AG09309 (cell line): ENCODE data around the gene MYO6.

Experiments
- DNase-seq: peaks from one replicate; pipeline ENCODE4 v3.0.0-alpha.2; 2010; ENCODE audit warnings: low read depth
- H3K4me3 ChIP-seq: 2 replicates; pipeline ENCODE4 v1.5.1; 2011; ENCODE audit warnings: mild to moderate bottlenecking, low read depth, low read length, moderate library complexity; ENCODE audit not compliant: control insufficient read depth
- TF ChIP-seq, protein P1 (sequence below): IDR thresholded peaks from 2 replicates; pipeline ENCODE4 v1.5.1; 2011; ENCODE audit warnings: mild to moderate bottlenecking, low read depth, low read length, inconsistent platforms; ENCODE audit not compliant: insufficient read depth, control insufficient read depth; ENCODE audit errors: missing control alignments

Gene MYO6

GRCh38 chr6:75751443-75751842 is 2.4 kb downstream of the MYO6 start:
- H3K4me3 ChIP-seq = no peak overlapping the region
- DNase-seq = no peak
- TF ChIP-seq, protein P1, sequence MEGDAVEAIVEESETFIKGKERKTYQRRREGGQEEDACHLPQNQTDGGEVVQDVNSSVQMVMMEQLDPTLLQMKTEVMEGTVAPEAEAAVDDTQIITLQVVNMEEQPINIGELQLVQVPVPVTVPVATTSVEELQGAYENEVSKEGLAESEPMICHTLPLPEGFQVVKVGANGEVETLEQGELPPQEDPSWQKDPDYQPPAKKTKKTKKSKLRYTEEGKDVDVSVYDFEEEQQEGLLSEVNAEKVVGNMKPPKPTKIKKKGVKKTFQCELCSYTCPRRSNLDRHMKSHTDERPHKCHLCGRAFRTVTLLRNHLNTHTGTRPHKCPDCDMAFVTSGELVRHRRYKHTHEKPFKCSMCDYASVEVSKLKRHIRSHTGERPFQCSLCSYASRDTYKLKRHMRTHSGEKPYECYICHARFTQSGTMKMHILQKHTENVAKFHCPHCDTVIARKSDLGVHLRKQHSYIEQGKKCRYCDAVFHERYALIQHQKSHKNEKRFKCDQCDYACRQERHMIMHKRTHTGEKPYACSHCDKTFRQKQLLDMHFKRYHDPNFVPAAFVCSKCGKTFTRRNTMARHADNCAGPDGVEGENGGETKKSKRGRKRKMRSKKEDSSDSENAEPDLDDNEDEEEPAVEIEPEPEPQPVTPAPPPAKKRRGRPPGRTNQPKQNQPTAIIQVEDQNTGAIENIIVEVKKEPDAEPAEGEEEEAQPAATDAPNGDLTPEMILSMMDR = no peak

DNA sequence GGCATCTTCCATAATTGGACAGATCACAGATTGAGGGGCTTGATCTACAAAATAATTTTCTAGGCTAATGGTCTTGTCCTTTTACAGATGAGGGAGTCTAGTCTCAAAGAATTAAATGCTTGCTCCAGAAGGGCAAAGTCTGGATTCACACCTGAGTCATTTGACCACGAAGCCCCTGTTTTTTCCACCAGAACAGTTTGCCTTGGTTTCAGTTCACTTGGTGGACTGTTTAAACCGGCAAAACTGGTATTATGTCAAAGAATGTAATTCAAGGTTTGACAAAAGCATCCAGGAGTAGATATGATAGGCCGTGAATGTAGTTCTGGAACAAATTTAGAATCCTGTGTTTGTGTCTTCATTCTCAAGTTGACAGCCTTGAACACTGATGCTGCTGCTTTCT is 3.3 kb downstream of the MYO6 start:
- TF ChIP-seq, protein P1 = no peak
- no peak for DNase-seq
- no peak overlapping the region for H3K4me3 ChIP-seq

- TF ChIP-seq, protein P1 = no peak
- H3K4me3 ChIP-seq = no peak overlapping the region
- no peak for DNase-seq
Measured at GRCh38 chr6:75755704-75756103, 6.7 kb downstream of the MYO6 start.

- DNase-seq = no peak
- H3K4me3 ChIP-seq = no peak overlapping the region
- TF ChIP-seq, protein P1 = no peak
Measured at GRCh38 chr6:75757295-75757694, 8.3 kb downstream of the MYO6 start.

GRCh38 chr6:75758061-75758460 is 9.0 kb downstream of the MYO6 start:
- TF ChIP-seq, protein P1 = no peak
- H3K4me3 ChIP-seq = no peak overlapping the region
- no peak for DNase-seq

DNA sequence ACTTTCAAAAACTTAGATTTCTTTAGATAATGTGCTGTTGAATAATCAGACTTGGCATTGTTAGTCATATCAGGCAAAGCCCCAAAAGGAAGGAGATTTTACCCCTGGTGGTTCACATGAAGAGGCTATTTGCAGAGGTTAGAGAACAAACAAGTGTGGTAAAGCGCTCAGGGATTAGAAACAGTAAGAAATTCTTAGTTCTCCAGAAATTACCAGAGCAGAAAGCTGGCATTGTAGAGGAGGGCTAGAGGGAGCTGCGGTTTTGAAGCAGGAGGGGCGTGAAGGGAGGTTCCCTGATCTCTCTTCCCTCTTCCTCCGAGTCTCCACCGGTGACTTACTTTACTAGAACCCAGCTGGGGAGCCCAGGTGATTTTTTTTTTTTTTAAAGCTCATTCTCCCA is 10.2 kb downstream of the MYO6 start:
- no peak overlapping the region for H3K4me3 ChIP-seq
- TF ChIP-seq, protein P1 = no peak
- no peak for DNase-seq

GRCh38 chr6:75760320-75760719 is 11.3 kb downstream of the MYO6 start:
- H3K4me3 ChIP-seq = no peak overlapping the region
- no peak for DNase-seq
- TF ChIP-seq, protein P1 = no peak
